ENCODE measurements around the gene CBFA2T2.
"Not testable (repeated sequence)": the region's sequence is repeated elsewhere in the genome, so short reads cannot be mapped to it uniquely, and the experiment has no call there.

The CBFA2T2 gene

GRCh38 chr20:33553516-33553915 is 63.6 kb downstream of the CBFA2T2 start:
- DNase-seq: no peak

DNA sequence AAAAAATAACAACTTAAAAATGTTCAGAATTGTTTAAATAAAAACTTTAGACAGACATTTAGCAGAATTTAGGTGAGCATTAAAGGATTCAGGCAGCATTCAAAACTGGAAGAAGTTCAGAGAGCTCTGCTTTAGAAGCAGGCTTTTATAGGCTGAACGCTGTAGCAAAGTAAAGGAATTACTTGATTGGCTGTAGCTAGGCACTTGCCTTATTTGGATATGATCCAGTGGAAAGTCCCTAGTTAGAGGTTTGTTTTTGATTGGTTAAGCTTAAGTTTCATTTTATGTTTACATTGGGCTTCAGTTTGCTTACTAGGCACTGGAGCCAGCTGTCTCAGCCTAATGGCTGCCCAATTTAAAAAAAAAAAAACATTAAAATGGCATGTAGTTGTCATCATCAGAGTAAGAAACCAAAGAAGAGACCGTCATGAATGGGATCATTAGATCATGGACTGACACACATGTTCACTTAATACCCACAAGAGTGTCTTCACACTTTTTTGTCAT is 65.1 kb downstream of the CBFA2T2 start:
- peak; percentile 79 for DNase-seq

DNA sequence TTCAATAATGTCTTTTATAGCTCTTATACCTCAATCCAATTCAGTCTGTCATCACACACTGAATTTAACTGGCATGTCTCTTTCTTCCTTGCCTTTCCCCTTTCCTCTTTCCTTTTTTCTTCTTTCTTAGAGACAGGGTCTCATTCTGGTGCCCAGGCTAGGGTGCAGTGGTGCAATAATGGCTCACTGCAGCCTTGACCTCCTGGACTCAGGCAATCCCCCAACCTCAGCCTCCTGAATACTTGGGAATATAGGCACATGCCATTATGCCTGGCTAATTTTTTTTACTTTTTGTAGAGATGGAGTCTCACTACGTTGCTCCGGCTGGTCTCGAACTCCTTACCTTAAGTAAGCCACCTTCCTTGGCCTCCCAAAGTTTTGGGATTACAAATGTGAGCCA is 65.9 kb downstream of the CBFA2T2 start:
- DNase-seq: no peak

DNA sequence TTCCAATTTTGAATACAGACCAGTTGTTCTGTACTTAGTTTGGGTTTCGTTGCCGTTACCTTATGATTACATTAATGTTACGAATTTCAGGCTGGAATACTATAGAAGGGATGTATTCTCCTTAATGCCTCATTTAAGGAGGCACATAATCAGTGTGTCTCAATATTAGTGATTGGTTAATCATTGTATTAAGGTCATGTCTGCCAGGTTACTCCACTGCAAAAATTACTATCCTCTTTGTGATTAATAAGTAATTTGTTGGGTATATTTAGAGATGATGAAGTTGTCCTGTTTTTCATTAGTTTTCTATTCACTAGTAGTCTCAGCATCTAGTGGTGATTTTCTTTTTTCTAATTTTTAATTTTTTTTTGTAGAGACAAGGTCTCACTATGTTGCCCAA is 66.3 kb downstream of the CBFA2T2 start:
- DNase-seq: no peak

GRCh38 chr20:33558348-33559144 is 68.7 kb downstream of the CBFA2T2 start:
- DNase-seq: no peak

DNA sequence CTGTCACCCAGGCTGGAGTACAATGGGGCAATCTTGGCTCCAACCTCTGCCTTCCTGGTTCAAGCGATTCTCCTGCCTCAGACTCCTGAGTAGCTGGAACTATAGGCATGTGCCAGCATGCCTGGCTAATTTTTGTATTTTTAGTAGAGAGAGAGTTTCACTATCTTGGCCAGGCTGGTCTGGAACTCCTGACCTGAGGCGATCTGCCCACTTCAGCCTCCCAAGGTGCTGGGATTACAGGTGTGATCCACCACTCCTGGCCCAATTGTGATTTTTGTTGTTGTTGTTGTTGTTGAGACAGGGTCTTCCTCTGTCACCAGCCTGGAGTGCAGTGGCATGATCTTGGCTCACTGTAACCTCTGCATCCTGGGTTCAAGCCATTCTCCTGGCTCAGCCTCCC is 69.3 kb downstream of the CBFA2T2 start:
- DNase-seq: no peak

DNA sequence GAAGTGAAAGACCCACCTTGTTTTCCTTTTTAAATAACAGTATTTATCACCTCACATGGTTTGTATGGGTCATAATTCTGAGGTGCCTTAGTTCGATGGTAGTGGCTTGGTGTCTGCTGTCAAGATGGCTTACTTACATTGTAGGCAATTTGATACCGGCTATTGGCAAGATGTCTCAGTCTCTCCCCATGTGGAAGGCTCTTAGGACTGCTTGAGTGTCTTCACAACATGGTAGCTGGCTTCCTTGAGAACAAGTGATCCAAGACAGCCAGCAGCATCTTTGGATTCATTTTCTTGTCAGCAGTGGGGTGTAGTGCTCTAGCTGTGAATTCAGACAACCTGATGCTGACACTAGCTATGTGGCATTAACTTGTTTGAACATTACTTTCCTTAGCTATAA is 70.1 kb downstream of the CBFA2T2 start:
- no peak for DNase-seq

DNA sequence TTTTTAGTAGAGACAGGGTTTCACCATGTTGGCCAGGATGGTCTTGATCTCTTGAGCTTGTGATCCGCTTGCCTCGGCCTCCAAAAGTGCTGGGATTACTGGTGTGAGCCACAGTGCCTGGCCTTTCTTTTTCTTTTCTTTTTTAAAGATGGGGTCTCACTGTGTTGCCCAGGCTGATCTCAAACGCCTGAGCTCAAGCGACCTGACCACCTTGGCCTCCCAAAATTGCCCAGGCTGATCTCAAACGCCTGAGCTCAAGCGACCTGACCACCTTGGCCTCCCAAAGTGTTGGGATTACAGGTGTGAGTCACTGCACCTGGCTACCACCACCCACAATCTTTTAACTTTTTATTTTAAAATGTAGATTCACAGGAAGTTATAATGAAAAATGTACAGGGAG is 71.2 kb downstream of the CBFA2T2 start:
- not testable (repeated sequence) for DNase-seq

DNA sequence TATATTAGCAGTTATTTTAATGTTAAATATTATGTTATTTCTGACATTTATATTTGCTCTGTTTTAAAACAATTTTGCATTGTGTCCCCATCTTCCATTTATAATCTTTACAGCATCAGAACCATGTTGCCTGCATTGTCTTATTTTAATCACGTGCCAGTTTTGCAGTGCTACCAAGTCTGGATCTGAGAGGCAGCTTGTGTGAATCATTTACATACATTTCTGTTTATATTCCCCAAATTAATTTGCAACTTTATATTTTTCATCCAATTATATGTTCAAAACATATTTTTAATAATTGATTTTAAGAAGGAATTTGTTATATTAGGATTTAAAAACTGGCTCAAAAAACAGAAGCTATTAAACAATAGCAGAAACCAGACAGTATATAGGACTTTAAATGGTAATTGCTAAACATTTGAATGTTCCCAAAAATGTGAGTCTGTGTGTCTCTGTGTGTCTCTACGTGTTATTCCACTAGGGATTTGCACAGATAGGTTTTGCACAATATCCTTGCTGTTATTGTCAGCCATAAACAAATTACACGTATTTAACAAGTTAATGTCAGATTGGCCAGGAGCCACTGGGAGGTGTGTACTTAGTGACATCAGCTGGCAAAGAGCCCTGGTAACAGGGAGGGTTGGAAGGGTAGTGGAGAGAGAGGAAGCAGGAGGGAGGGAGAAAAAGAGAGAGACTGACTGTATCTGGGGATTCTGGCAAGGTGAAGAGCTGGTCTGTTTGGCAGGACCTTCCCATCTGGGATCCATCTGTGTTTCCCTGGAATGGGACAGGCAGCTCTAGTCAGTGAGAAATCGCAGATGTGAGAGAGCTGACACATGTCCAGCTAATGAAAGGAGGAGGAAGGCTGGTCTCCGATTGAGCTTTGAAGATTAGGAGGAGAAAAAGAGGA is 72.1 kb downstream of the CBFA2T2 start:
- DNase-seq: peak; percentile 79

DNA sequence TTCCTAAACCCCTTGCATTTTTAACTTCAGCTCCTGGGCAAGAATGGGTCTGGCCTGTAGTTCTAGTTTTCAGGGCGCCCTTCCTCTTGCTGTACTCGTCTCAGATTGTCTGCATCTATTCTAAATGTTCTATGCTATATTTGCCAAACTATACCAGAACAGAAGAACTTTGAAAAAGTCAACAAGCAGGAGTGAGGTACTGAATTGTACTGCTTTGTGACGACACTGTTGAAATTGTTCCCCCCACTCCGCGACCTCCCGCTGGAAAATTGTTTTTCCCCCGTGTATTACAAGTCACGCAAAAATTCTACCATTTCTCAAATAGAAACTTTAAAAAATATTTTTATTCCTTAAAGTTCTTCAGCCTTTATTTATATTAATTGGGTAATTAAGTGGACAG is 73.9 kb downstream of the CBFA2T2 start:
- no peak for DNase-seq

- no peak for DNase-seq
Observed at GRCh38 chr20:33566781-33567603, 77.1 kb downstream of the CBFA2T2 start.

GRCh38 chr20:33567949-33568348 is 78.1 kb downstream of the CBFA2T2 start:
- no peak for DNase-seq

DNA sequence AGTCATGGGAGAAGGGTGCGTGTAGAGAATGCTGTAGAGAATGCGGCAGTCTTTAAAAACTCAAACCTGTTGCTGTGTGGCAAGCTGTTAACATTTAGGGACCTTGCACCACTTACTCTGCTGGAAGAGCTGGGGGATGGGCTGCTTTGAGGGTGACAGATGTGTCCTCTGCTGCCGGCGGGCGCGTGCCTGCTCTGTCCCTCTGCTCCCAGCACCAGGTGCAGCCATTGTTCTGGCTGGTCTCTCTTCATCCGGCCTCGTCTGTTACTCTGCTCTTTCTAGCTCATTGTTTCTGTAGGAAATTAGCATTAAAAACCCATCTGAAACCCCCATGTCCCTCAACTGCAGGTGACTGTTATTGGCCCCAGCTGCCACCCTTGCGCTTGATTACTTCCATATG is 78.5 kb downstream of the CBFA2T2 start:
- DNase-seq: peak; percentile 77

DNA sequence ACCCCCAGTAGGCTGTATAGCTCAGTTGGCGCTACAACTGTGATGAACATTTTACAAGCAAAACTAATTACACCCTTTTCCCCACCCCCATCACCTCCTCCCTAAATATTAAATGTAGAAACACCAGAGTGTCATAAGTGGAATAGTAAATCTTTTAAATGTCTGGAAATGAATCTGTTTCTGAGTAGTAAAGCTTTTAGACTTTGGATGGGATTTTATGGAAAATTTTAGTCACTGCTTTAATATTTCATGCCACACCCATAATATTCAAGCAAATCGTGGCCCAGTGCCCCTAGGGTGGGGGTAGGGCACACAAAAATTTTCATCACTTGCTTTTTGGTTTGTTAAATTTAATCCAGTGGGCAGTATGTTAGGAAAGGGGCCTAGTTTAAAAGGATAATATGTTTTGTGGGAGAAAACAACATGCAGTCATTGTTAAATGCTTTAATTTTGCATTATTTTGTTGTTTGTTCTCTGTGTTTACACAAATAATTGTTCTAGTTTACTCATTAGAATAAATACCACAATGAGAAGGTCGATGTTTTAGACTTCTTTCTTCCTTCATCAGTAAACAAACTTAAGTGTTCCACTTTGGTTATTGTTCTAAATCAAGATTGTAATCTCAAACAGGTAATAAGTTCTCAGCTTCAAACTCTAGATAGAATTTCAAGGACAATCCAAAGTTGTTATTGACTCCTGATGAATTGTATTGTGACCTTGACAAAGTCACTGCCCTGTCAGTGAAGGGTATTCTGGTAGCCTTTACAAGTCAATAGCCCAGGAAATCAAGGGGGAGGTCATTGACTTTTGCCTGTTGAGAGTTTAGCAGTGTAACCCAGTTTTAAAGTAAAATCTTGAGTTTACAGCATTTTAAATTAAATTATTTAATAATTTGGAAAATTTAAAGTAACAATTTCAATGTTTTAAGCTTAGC is 79.2 kb downstream of the CBFA2T2 start:
- DNase-seq: no peak

DNA sequence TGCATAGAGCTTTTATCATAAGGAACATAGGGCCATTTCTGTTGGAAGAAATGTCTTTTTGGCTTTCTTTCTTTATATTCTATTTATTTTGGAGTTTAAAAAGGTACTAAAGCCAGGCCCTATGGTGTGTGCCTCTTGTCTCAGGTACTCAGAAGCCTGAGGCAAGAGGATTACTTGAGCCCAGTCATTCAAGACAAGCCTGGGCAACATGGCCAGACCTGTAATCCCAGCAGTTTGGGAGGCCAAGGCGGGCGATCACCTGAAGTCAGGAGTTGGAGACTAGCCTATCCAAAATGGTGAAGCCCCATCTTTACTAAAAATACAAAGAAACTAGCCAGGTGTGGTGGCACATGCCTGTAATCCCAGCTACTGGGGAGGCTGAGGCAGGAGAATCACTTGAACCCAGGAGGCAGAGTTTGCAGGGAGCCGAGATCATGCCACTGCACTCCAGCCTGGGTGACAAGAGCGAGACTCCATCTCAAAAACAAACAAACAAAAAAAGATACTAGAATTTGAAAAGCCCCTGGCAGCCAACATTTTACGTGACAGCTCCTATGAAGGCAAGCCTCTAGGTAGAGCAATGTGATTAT is 80.0 kb downstream of the CBFA2T2 start:
- DNase-seq: no peak

GRCh38 chr20:33570743-33571142 is 80.8 kb downstream of the CBFA2T2 start:
- DNase-seq: no peak

- not testable (repeated sequence) for DNase-seq
Observed at GRCh38 chr20:33573268-33573667, 83.4 kb downstream of the CBFA2T2 start.

DNA sequence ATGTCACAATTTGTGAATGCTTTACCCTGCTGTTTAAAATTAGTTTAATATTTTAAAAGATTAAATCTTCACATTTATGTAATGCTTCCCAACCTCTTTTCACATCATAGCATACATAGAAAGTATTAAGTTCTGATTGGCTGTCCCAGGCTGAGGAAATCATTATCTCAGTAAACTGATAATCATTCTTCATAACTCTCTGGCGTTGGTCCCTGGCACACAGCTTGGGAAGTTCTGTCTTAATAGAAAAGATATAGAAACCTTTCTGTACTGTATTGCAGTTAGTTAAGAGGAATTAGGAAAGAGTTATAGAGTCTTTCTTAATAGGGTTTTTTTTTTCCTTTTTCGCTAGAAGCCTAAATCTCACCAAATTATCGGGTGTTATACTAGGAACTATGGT is 85.4 kb downstream of the CBFA2T2 start:
- no peak for DNase-seq

GRCh38 chr20:33576432-33577125 is 86.7 kb downstream of the CBFA2T2 start:
- DNase-seq: peak; percentile 91

GRCh38 chr20:33578510-33578909 is 88.6 kb downstream of the CBFA2T2 start:
- no peak for DNase-seq

DNA sequence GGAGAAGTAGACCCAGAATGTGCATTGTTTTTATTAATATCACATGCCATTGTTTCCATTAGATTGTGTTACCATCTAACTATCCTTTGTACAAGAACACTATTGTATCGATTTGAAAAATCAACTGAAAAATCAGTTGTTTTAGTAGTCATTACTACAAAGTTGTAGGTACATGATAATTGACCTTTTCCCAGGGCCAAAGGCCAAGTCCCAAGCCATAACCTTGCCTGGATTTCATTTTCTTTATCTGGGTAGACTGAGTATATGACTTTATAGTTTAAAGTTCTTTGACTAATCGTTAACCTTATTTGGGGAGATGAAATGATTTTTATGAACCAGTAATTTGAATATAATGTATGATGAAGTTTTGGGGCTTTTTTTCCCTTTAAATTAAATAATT is 93.2 kb downstream of the CBFA2T2 start:
- DNase-seq: no peak
